CD4-positive, alpha-beta T cell treated with Interleukin-4 for 1 hour (primary cell): ENCODE measurements around the gene PPP1R12B.
"Not testable (repeated sequence)": the region's sequence is repeated elsewhere in the genome, so short reads cannot be mapped to it uniquely, and the experiment has no call there.

ENCODE experiments used
- DNase-seq, 2 donors: peaks; one replicate each; pipeline ENCODE4 v3.0.0-alpha.2; 2020 to 2022

The PPP1R12B gene

DNA sequence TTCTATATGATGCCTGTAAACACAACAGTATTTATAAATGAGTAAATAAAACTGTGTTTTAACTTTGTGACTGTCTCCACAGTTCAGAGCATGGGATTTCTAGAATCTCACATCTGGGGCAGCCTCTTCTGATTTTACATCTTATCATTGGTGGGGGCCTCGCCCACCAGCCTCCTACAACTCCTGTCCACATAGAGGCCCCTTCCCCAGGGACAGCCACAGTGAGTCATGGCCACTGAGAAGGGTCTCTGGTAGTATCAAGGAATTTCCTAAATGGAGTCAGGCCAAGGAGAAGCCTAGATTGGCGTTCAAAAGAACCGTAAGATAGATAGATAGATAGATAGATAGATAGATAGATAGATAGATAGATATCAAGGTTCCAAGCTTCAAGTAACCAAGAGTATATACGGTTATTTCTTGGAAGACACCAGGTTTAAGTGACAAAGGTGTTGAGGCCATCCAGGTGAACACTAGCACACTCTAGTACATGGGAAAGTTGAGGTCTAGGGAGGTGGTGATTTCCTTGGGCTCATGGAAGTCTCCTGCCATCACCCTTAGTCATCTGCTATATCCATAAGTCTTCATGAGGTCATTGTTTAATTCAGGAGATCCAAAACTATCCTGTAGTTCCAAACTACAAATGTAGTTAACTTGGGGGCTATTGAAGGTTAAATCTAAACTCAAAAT lies 240.1 kb downstream of the PPP1R12B start:
- DNase-seq: no peak

- no peak for DNase-seq
Observed at GRCh38 chr1:202589190-202589930, 240.9 kb downstream of the PPP1R12B start.

- no peak for DNase-seq
Observed at GRCh38 chr1:202590126-202590525, 241.6 kb downstream of the PPP1R12B start.

DNA sequence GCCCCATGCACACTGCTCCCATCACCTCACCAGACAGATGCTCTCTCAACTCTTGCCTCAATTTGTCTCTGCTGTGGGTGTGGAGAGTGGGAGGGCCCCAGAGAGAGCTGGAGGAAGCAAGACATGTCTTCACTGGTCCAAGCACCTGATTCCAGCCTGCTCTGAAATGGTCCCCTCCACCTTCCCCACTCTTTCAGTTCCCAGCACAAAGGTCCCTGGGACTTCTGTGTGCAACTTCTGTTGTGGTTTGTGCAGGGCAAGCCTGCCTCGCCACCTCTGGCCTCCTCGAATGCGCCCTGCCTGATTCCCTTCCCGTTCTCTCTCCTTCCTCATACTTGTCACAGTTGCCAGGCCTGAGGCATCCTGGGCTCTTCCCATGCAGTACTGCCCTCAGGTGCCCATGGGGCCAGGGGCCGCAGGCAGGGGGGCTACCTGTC lies 242.5 kb downstream of the PPP1R12B start:
- no peak for DNase-seq

- no peak for DNase-seq
Observed at GRCh38 chr1:202591515-202591914, 243.0 kb downstream of the PPP1R12B start.

- no peak for DNase-seq
Observed at GRCh38 chr1:202592146-202592545, 243.6 kb downstream of the PPP1R12B start.

DNA sequence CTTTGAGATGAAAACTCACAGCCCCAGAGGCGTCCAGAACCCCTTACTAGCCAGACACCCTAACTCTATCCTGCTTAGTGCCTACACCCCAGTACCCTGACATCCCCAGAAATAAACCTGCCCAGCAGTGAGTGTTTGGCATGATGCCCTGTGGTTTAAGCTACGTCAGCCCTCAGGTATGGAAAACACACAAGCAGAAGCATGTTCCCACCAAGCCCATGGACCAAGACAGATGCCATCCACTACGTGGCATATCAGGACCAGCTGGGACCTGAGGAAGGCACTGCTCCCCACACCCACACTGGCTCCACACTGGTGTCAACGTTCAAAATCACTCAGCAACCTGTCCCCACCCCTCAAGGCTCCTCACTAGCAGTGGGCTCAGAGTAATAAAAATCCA lies 245.3 kb downstream of the PPP1R12B start:
- no peak for DNase-seq

- DNase-seq: no peak
Observed at GRCh38 chr1:202596638-202597037, 248.1 kb downstream of the PPP1R12B start.

GRCh38 chr1:202597090-202597761 lies 248.7 kb downstream of the PPP1R12B start:
- DNase-seq: no peak

GRCh38 chr1:202599669-202600431 lies 251.4 kb downstream of the PPP1R12B start:
- peak; percentile 22 to 33 for DNase-seq

GRCh38 chr1:202600432-202601041 lies 252.0 kb downstream of the PPP1R12B start:
- no peak for DNase-seq

DNA sequence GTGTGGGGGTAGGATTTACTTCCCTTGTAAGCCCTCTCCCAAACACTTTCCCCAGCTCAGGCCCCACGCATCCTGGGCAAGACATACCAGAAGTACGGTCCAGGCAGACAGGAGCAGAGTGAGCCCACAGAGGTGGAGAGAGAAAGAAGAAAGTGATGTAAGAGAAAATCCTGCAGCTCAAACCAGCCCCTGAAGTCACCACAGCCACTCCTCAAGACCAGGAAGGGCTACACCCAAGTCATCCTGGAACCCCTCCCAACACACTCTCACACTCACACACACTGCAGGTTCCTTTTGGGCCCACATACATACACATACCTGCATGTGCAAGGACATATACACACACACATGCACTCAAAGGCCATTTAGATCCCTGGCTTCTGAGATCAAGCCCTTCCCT lies 254.9 kb downstream of the PPP1R12B start:
- no peak for DNase-seq

- no peak for DNase-seq
Observed at GRCh38 chr1:202605515-202605914, 257.0 kb downstream of the PPP1R12B start.

- DNase-seq: not testable (repeated sequence)
Observed at GRCh38 chr1:202612036-202612435, 263.5 kb downstream of the PPP1R12B start.

GRCh38 chr1:202613571-202613970 lies 265.1 kb downstream of the PPP1R12B start:
- no peak for DNase-seq

- not testable (repeated sequence) for DNase-seq
Observed at GRCh38 chr1:202614363-202615207, 266.1 kb downstream of the PPP1R12B start.

GRCh38 chr1:202615208-202615500 lies 266.7 kb downstream of the PPP1R12B start:
- DNase-seq: not testable (repeated sequence)

DNA sequence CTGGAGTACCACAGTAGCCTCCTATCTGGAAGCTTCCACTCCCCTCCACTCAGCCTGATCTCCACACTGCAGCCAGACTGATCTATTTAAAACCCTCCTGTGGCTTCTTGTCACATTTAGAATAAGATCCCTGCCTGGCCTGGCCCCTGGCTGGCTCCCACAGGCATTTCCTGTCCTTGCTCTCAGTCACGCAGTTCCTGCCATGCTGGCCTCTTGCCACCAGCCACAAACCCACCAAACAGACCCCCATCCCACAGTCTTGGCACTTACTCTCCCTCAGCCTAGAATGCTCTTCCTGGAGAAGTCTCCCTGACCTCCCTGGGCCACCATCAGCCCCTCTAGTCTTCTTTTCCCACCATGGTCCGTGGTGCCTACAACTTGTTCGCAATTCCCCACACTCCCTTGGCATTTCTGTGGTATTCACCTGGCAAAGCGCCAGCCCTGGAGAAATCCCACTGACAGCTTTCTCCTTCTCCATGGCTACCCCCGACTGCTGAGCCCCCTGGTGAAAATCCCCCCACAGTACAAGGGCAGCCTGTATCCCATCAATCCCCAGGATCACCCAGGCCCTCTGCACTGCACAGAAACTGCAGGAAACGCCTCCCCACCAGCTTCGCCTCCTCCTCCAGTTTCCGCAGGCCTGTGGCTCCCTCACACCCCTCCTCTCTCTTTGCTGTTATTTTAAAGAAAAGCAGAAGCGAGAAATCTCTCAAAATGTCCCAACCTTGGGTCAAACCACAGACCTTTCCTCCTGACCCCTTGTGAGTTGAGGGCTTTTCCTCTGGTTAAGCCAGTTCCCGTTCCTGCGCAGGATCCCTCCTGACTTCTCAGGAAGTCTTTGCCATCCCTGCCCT lies 267.2 kb downstream of the PPP1R12B start:
- DNase-seq: peak; percentile 20 to 61

- no peak for DNase-seq
Observed at GRCh38 chr1:202616355-202616915, 267.9 kb downstream of the PPP1R12B start.

DNA sequence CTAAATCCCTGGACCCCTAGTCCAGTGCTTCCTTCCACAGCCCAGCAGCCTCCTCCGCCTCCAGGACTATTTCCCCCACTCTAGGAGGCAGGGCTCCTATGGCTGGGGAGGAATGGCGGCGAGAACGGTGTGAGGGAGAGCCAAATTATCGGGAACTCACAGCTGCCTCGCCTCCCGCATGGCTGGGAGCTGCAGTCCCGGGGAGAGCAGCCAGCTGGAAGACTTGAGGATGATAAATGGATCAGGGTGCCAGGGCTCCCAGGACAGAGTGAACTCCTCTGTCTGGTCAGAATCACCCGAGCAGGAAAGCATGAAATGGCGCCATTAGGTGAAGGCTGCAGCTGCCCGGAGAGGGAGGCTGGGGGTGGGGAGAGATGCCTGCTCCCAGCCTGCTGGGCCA lies 270.5 kb downstream of the PPP1R12B start:
- DNase-seq: not testable (repeated sequence)
